Ovary (tissue), 3 donors: Measurements from ENCODE around the gene CPT1C.

Experiments used
- CTCF ChIP-seq, 3 donors: fragments of 450-650 bp in 2 of 3; fragments of 200-600 bp in 1 of 3; IDR thresholded peaks; one replicate each; pipeline versions ENCODE4 v1.5.1 to v1.8.0; 2016 to 2022; ENCODE audit warnings: antibody characterized with exemption in 3 of 3, mild to moderate bottlenecking in 1 of 3
- EP300 ChIP-seq: sonication (generic); formaldehyde crosslinking; IDR thresholded peaks from one replicate; pipeline ENCODE4 v1.6.1; 2017; ENCODE audit warnings: antibody characterized with exemption
- POLR2A ChIP-seq: fragments of 450-650 bp; IDR thresholded peaks from one replicate; pipeline ENCODE4 v1.6.1; 2017; ENCODE audit warnings: antibody characterized with exemption, mild to moderate bottlenecking, moderate library complexity
- donor health status: DM: no; HTN: no; CAD: no.

GRCh38 chr19:49696115-49696514 is 5.2 kb downstream of the CPT1C start:
- TF ChIP-seq CTCF (IDR thresholded peaks at IDR 0.05) (no peak), POLR2A (no peak), EP300 (no peak)
